Stimulated activated CD4-positive, alpha-beta T cell treated with anti-CD3 and anti-CD28 coated beads, Interleukin-4, amount 100 ng/mL, for 1 hour (primary cell): ENCODE data around the gene DHDDS.

Source experiments
- DNase-seq: peaks from one replicate; pipeline ENCODE4 v3.0.0-alpha.2; 2020

The DHDDS gene

GRCh38 chr1:26418865-26419349 is 13.2 kb upstream of the DHDDS start:
- DNase-seq: no peak

- no peak for DNase-seq
Measured at GRCh38 chr1:26419494-26419893, 12.6 kb upstream of the DHDDS start.

GRCh38 chr1:26429721-26430120 is 2.4 kb upstream of the DHDDS start:
- no peak for DNase-seq

GRCh38 chr1:26432793-26433192 is 672 bp downstream of the DHDDS start:
- DNase-seq: no peak

GRCh38 chr1:26434161-26434752 is 2.1 kb downstream of the DHDDS start:
- DNase-seq: no peak

GRCh38 chr1:26438041-26438440 is 5.9 kb downstream of the DHDDS start:
- no peak for DNase-seq

- DNase-seq: no peak
Measured at GRCh38 chr1:26440259-26440658, 8.1 kb downstream of the DHDDS start.

GRCh38 chr1:26449868-26450267 is 17.7 kb downstream of the DHDDS start:
- DNase-seq: no peak

- no peak for DNase-seq
Measured at GRCh38 chr1:26450908-26451307, 18.8 kb downstream of the DHDDS start.

GRCh38 chr1:26452459-26453183 is 20.5 kb downstream of the DHDDS start:
- DNase-seq: no peak

- DNase-seq: no peak
Measured at GRCh38 chr1:26459148-26459547, 27.0 kb downstream of the DHDDS start.

- no peak for DNase-seq
Measured at GRCh38 chr1:26459573-26460031, 27.5 kb downstream of the DHDDS start.

- no peak for DNase-seq
Measured at GRCh38 chr1:26468911-26469310, 36.8 kb downstream of the DHDDS start.

- DNase-seq: no peak
Measured at GRCh38 chr1:26469558-26469957, 37.4 kb downstream of the DHDDS start.

- no peak for DNase-seq
Measured at GRCh38 chr1:26470878-26471497, 38.9 kb downstream of the DHDDS start.

GRCh38 chr1:26471498-26472319 is 39.6 kb downstream of the DHDDS start:
- peak; percentile 43 for DNase-seq

- DNase-seq: peak; percentile 91
Measured at GRCh38 chr1:26472320-26472900, 40.3 kb downstream of the DHDDS start, which contains the start of gene HMGN2. HMGN2 (plus strand) TSS chr1:26472440; CDS start chr1:26472613, 173 bp downstream.

GRCh38 chr1:26472901-26473845 is 41.1 kb downstream of the DHDDS start:
- peak; percentile 95 for DNase-seq

GRCh38 chr1:26474818-26475217 is 42.7 kb downstream of the DHDDS start:
- DNase-seq: no peak

- DNase-seq: no peak
Measured at GRCh38 chr1:26475989-26476388, 43.9 kb downstream of the DHDDS start.

- DNase-seq: no peak
Measured at GRCh38 chr1:26476958-26477357, 44.8 kb downstream of the DHDDS start.
